Type B pancreatic cell (in vitro differentiated cells): ENCODE results near the gene LRBA. TPM values are rescaled to one million over a fixed set of nuclear protein-coding genes. Genes with fewer than 3 reads are reported as not detected.

Experiments used
- DNase-seq: peaks from one replicate; pipeline ENCODE4 v3.0.0; 2021; ENCODE audit warnings: mixed read lengths; ENCODE audit not compliant: unreplicated experiment; ENCODE audit errors: extremely low spot score
- H3K27ac Mint-ChIP-seq: 2 replicates; pipeline ENCODE4 v1.8.0; 2021; ENCODE audit warnings: mild to moderate bottlenecking, mixed read lengths
- H3K27me3 Mint-ChIP-seq: 2 replicates; pipeline ENCODE4 v1.8.0; 2021; ENCODE audit warnings: mixed read lengths
- H3K36me3 Mint-ChIP-seq: 2 replicates; pipeline ENCODE4 v1.8.0; 2021; ENCODE audit warnings: mixed read lengths
- H3K4me1 Mint-ChIP-seq: one replicate; pipeline ENCODE4 v1.8.0; 2021; ENCODE audit warnings: mixed read lengths; ENCODE audit not compliant: unreplicated experiment
- H3K4me3 Mint-ChIP-seq: 2 replicates; pipeline ENCODE4 v1.8.0; 2021; ENCODE audit warnings: mild to moderate bottlenecking, mixed read lengths
- H3K9me3 Mint-ChIP-seq: 2 replicates; pipeline ENCODE4 v1.8.0; 2021; ENCODE audit warnings: mixed read lengths
- total RNA-seq: library from RNA; stranded (reverse); gene quantifications from 2 replicates; pipeline ENCODE4 v1.2.1, GENCODE V29; 2021; ENCODE audit warnings: low replicate concordance
- TF ChIP-seq, protein P1 (sequence below): fragments of 200-600 bp; sonication (generic); conservative IDR thresholded peaks from 2 replicates; pipeline ENCODE4 v1.5.0; 2021; ENCODE audit warnings: antibody characterized with exemption, mild to moderate bottlenecking

LRBA gene
- total RNA-seq, 1 donor from 2014 or later, result 64.5 TPM

GRCh38 chr4:150250293-150250997, 764.6 kb downstream of the LRBA start:
- no peaks in the 10 kb centered on the region for H3K27me3 Mint-ChIP-seq

GRCh38 chr4:150248181-150248580, 766.9 kb downstream of the LRBA start:
- Mint-ChIP-seq H3K27me3 (no peaks in the 10 kb centered on the region), H3K9me3 (no peaks in the 10 kb centered on the region), H3K27ac (no peak overlapping the region), H3K4me1 (peaks cover 36% of the 10 kb centered on the region), H3K4me3 (no peak overlapping the region), H3K36me3 (peaks cover 17% of the 10 kb centered on the region)
- TF ChIP-seq, protein P1, sequence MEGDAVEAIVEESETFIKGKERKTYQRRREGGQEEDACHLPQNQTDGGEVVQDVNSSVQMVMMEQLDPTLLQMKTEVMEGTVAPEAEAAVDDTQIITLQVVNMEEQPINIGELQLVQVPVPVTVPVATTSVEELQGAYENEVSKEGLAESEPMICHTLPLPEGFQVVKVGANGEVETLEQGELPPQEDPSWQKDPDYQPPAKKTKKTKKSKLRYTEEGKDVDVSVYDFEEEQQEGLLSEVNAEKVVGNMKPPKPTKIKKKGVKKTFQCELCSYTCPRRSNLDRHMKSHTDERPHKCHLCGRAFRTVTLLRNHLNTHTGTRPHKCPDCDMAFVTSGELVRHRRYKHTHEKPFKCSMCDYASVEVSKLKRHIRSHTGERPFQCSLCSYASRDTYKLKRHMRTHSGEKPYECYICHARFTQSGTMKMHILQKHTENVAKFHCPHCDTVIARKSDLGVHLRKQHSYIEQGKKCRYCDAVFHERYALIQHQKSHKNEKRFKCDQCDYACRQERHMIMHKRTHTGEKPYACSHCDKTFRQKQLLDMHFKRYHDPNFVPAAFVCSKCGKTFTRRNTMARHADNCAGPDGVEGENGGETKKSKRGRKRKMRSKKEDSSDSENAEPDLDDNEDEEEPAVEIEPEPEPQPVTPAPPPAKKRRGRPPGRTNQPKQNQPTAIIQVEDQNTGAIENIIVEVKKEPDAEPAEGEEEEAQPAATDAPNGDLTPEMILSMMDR, result no peak
- DNase-seq, result no peak

More at GRCh38 chr4:150250293-150250997, 764.6 kb downstream of the LRBA start:
- Mint-ChIP-seq H3K27ac (no peak overlapping the region), H3K4me1 (peaks cover 27% of the 10 kb centered on the region), H3K36me3 (peaks cover 27% of the 10 kb centered on the region), H3K4me3 (no peak overlapping the region), H3K9me3 (no peaks in the 10 kb centered on the region)
- TF ChIP-seq, protein P1, result no peak
- no peak for DNase-seq

DNA sequence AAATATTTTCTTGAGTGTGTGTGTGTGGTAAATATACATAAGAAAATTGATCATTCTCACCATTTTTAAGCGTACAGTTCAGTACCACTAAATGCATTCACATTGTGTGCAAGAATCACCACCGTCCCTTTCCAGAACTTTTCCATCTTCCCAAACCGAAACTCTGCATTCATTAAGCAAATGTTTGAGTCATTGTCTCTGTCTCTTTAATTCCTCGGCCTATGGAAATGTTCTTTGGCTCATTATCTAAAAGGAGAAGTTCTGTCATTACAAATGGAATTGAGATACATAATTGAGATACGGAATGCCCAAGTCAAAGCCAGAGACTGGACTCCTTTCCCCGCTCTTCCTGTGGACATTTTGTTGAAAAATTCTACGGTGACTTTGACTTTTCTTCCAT, 767.9 kb downstream of the LRBA start:
- Mint-ChIP-seq H3K4me3 (no peak overlapping the region), H3K27ac (no peak overlapping the region)

DNA sequence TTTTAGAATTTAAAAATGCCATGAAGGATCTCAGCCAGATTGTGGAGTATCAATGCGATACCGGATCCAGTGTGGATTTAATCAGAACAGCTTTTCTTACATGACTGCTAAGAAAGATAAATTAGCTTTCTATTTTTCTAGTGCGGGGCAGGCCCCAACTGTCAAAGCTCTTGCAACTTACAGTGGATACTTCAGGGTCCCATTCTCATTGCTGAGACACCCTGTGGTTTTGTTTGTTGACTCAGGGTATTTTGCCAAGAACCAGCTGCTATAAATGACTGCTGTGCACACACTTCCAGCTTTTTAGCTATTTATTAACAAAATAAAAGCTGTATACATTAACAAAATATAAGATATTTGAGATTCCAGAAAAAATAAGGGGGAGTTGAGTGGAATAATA, 770.5 kb downstream of the LRBA start:
- H3K27ac Mint-ChIP-seq, result no peak overlapping the region
- H3K4me1 Mint-ChIP-seq, result peaks cover 40% of the 10 kb centered on the region
- no peak for DNase-seq
- H3K9me3 Mint-ChIP-seq, result no peaks in the 10 kb centered on the region
- peaks cover 30% of the 10 kb centered on the region for H3K36me3 Mint-ChIP-seq
- TF ChIP-seq, protein P1, result no peak
- peaks cover 4% of the 10 kb centered on the region for H3K27me3 Mint-ChIP-seq
- no peak overlapping the region for H3K4me3 Mint-ChIP-seq

More for the DNA sequence above, 767.9 kb downstream of the LRBA start:
- Mint-ChIP-seq H3K9me3 (no peaks in the 10 kb centered on the region), H3K4me1 (peaks cover 44% of the 10 kb centered on the region), H3K36me3 (peaks cover 22% of the 10 kb centered on the region), H3K27me3 (peaks cover 4% of the 10 kb centered on the region)
- TF ChIP-seq, protein P1, result no peak
- no peak for DNase-seq

DNA sequence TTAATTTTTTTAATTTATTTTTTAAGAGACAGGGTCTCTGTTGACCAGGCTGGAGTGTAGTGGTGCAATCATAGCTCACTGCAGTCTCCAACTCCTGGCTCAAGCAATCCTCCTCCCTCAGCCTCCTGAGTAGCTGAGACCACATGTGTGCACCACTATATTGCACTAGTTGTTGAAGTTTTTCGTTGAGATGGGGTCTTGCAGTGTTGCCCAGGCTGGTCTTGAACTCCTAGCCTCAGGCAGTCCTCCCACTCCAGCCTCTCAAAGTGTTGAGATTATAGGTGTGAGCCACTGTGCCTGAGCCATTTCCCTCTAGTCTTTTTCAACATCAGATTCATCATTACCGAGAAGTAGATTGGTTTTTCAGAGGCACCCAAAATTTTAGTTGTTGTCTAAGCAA, 771.2 kb downstream of the LRBA start:
- no peak for DNase-seq

More for the DNA sequence above, 771.2 kb downstream of the LRBA start:
- Mint-ChIP-seq H3K27ac (no peak overlapping the region), H3K9me3 (no peaks in the 10 kb centered on the region), H3K36me3 (peaks cover 26% of the 10 kb centered on the region), H3K4me1 (peaks cover 35% of the 10 kb centered on the region), H3K27me3 (peaks cover 4% of the 10 kb centered on the region), H3K4me3 (no peak overlapping the region)
- TF ChIP-seq, protein P1, result no peak
